Natural killer cell (primary cell): Measurements from ENCODE around the gene TMEM218. TPM values are rescaled to one million over a fixed set of nuclear protein-coding genes. Genes with fewer than 3 reads are reported as not detected.

Source experiments
- ATAC-seq, 3 donors: fragments of 150-1000 bp in 2 of 3; fragments of 200-7000 bp in 1 of 3; cut with Tn5 transposase; 1 replicate in 1 of 3; 2 replicates in 2 of 3; pipeline ENCODE4 v1.10.0; 2021; ENCODE audit warnings: mild to moderate bottlenecking in 2 of 3, moderate library complexity in 2 of 3
- DNase-seq, 2 donors: peaks; one replicate each; pipeline versions ENCODE4 v3.0.0 to v3.0.0-alpha.2; 2013 to 2021; ENCODE audit warnings: mixed read lengths in 1 of 2
- H3K27ac ChIP-seq: one replicate; pipeline ENCODE4 v1.5.1; 2013; ENCODE audit warnings: mild to moderate bottlenecking, low read length
- H3K27me3 ChIP-seq: one replicate; pipeline ENCODE4 v1.6.1; 2013; ENCODE audit warnings: low read length; ENCODE audit not compliant: control insufficient read depth, insufficient read depth
- H3K36me3 ChIP-seq: one replicate; pipeline ENCODE4 v1.6.1; 2013; ENCODE audit warnings: low read length; ENCODE audit not compliant: control insufficient read depth, insufficient read depth
- H3K4me1 ChIP-seq: one replicate; pipeline ENCODE4 v1.6.1; 2013; ENCODE audit warnings: low read length; ENCODE audit not compliant: control insufficient read depth, insufficient read depth
- H3K4me3 ChIP-seq: one replicate; pipeline ENCODE4 v1.5.1; 2013; ENCODE audit warnings: low read length
- H3K9me3 ChIP-seq: one replicate; pipeline ENCODE4 v1.6.1; 2013; ENCODE audit warnings: low read length; ENCODE audit not compliant: control insufficient read depth, insufficient read depth
- H3K27ac Mint-ChIP-seq, 2 donors: one replicate each; pipeline ENCODE4 v1.8.0; 2022; ENCODE audit warnings: mild to moderate bottlenecking in 2 of 2, mixed read lengths in 2 of 2, moderate library complexity in 1 of 2
- H3K27me3 Mint-ChIP-seq, 2 donors: one replicate each; pipeline ENCODE4 v1.8.0; 2022; ENCODE audit warnings: low read depth in 2 of 2, mixed read lengths in 2 of 2
- H3K36me3 Mint-ChIP-seq: one replicate; pipeline ENCODE4 v1.8.0; 2022; ENCODE audit warnings: mixed read lengths
- H3K4me1 Mint-ChIP-seq, 2 donors: one replicate each; pipeline ENCODE4 v1.8.0; 2022; ENCODE audit warnings: mixed read lengths in 2 of 2
- H3K4me3 Mint-ChIP-seq: one replicate; pipeline ENCODE4 v1.8.0; 2022; ENCODE audit warnings: mild to moderate bottlenecking, moderate library complexity, mixed read lengths
- H3K9me3 Mint-ChIP-seq, 2 donors: one replicate each; pipeline ENCODE4 v1.8.0; 2022; ENCODE audit warnings: mixed read lengths in 2 of 2
- CTCF ChIP-seq: fragments of 200-600 bp; IDR thresholded peaks from one replicate; pipeline ENCODE4 v1.8.0; 2022; ENCODE audit warnings: antibody characterized with exemption
- whole genome bisulfite sequencing: methylation state at CpG from one replicate; pipeline ENCODE4 v1.1.7; 2013; ENCODE audit warnings: missing lambda C conversion rate; ENCODE audit not compliant: insufficient coverage; 5-methylcytosine and 5-hydroxymethylcytosine counted together
- intact Hi-C: fragments of 100-400 bp; cut with micrococcal nuclease; formaldehyde crosslinking; loops from one replicate; pipeline ENCODE4 v1.14.2; 2022
- total RNA-seq, 4 donors: library from RNA; stranded (reverse); fragments of 120-200 nt in 1 of 4; gene quantifications; one replicate each; pipeline versions ENCODE4 v1.2.3 to v1.2.4, GENCODE V29; 2013 to 2022

TMEM218 gene
- total RNA-seq, 3 donors from 2014 or later (not counting 1 experiment from before 2014, with no cell fraction given) = 10.0 to 14.2 (median 12.1) TPM

- Mint-ChIP-seq H3K4me3 (no peak overlapping the region), H3K27me3 (peaks cover 0 to 3% of the 10 kb centered on the region in 2 donors), H3K4me1 (no peaks in the 10 kb centered on the region), H3K27ac (no peak overlapping the region), H3K36me3 (no peaks in the 10 kb centered on the region), H3K9me3 (no peaks in the 10 kb centered on the region)
- WGBS = 87% methylated on average over 14 of the region's 14 CpGs
- intact Hi-C loops = no loop called here
- no peak overlapping the region for H3K4me3 ChIP-seq
- no peaks in the 10 kb centered on the region for H3K4me1 ChIP-seq
- H3K36me3 ChIP-seq = no peaks in the 10 kb centered on the region
- no peaks in the 10 kb centered on the region for H3K9me3 ChIP-seq
- DNase-seq (no peak), ATAC-seq (no peak)
- H3K27ac ChIP-seq = no peak overlapping the region
- H3K27me3 ChIP-seq = no peaks in the 10 kb centered on the region
- no peak for TF ChIP-seq CTCF
Measured at GRCh38 chr11:125081098-125081798, 30.2 kb downstream of the TMEM218 start.

GRCh38 chr11:125080531-125080911, 30.9 kb downstream of the TMEM218 start:
- peaks cover 0 to 3% of the 10 kb centered on the region in 2 donors for H3K27me3 Mint-ChIP-seq
- no peaks in the 10 kb centered on the region for H3K27me3 ChIP-seq
- H3K27ac ChIP-seq = no peak overlapping the region
- no peaks in the 10 kb centered on the region for H3K4me1 Mint-ChIP-seq
- no peak overlapping the region for H3K4me3 ChIP-seq
- TF ChIP-seq CTCF = no peak
- H3K36me3 Mint-ChIP-seq = no peaks in the 10 kb centered on the region
- H3K9me3 ChIP-seq = no peaks in the 10 kb centered on the region
- H3K9me3 Mint-ChIP-seq = no peaks in the 10 kb centered on the region
- no peak for ATAC-seq
- H3K36me3 ChIP-seq = no peaks in the 10 kb centered on the region
- H3K4me3 Mint-ChIP-seq = no peak overlapping the region
- intact Hi-C loops = no loop called here
- no peak for DNase-seq
- H3K27ac Mint-ChIP-seq = no peak overlapping the region
- WGBS = 85% methylated on average over 11 of the region's 12 CpGs
- peaks cover 3% of the 10 kb centered on the region for H3K4me1 ChIP-seq

- H3K27ac Mint-ChIP-seq = no peak overlapping the region
- no peak overlapping the region for H3K27ac ChIP-seq
- H3K4me1 Mint-ChIP-seq = no peaks in the 10 kb centered on the region
- peaks cover 5% of the 10 kb centered on the region for H3K4me1 ChIP-seq
- H3K9me3 Mint-ChIP-seq = no peaks in the 10 kb centered on the region
- no peaks in the 10 kb centered on the region for H3K36me3 ChIP-seq
- H3K9me3 ChIP-seq = no peaks in the 10 kb centered on the region
- no peaks in the 10 kb centered on the region for H3K36me3 Mint-ChIP-seq
- peaks cover 0 to 3% of the 10 kb centered on the region in 2 donors for H3K27me3 Mint-ChIP-seq
- DNase-seq = no peak
- no peak for ATAC-seq
- TF ChIP-seq CTCF = no peak
- intact Hi-C loops = no loop called here
- no peak overlapping the region for H3K4me3 Mint-ChIP-seq
- 91% methylated on average over 11 of the region's 12 CpGs for WGBS
- no peak overlapping the region for H3K4me3 ChIP-seq
- no peaks in the 10 kb centered on the region for H3K27me3 ChIP-seq
Measured at GRCh38 chr11:125079878-125080530, 31.4 kb downstream of the TMEM218 start.
